ENCODE results near the gene MFNG.

Gene MFNG

DNA sequence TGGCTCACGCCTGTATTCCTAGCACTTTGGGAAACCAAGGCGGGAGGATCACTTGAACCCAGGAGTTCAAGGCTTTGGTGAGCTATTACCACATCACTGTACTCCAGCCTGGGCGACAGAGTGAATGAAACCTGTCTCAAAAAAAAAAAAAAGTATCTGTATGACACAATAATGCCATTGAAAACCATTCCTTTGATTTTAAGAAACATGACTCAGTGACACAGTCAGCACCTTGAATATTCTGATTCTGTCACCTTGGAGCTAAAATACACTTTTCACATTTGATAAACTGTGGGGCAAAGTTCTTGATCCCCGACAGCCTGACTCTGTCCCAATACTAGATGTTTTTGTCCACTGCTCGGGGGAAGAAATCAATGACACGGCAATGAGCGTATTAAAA, 42.2 kb downstream of the MFNG start:
- no peak for DNase-seq

DNA sequence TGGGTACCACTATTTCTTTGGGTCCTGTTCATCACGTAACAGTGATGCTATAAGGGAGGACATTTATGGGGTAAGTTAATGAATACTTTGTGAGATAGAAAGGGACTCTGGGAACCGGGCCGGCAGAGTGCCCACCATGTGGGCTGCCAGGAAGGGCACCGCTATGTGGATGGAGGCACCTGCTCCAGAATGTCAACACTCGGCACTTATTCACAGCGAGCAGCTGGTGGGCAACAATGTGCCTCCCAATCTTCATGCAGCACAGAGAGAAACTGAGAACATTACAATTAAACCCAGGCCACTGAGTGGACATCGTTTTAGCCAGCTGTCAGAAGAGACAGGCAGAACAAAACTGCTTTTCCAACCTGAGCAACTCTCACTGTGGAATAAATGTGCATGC, 43.1 kb downstream of the MFNG start:
- no peak for DNase-seq

DNA sequence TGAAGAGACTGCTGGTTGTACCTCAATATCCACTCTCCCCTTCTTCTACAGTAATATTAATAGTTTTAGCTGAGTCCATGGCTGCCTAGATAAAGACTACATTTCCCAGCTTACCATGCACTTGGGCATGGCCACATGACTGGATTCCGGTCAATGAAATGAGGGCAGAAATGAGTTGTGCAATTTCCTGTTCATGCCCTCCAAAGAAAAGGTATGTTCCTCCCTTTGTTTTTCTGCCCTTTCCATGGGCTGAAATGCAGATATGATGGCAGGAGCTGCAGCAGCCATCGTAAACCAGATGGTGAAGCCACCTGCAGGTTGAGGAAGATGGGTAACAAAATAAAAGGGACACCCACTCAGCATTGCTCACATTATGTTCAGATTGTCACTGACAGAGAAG, 43.6 kb downstream of the MFNG start:
- DNase-seq, result no peak

DNA sequence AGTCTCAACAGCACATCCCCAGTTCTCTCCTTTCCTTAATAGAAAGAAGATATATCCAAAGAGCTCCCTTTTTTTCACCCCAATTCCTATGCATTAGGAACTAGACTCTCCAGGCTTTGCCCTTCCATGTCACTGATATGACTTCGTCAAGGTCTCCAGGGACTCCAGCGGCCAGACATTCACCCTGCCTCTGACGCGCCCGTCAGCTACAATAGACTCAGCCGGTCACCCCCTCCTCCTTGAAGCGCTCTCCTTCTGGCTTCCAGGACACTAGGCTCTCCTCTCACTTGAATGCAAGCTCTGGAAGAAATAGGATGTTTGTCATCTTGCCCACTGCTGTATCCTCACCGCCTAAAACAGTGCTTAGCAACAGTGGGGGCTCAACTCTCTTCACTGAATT, 44.0 kb downstream of the MFNG start:
- no peak for DNase-seq

DNA sequence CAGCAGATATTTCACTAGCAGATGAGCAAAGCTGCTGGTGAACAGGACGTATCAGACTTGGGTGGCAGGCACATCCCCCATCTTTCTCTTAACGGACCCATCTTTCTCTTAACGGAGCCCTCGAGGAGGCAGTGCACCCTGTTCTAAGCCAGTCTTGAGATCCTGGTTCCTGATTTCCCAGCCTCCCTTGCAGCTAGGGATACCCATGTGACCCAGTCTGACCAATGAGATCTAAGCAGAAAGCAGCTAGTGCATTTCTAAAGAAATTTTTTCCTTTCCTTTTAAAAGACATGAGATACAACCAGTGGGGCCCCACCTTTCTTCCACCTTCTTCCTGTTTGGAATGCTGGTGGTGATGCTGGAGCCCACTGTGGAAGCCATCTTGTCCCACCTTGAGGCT, 45.3 kb downstream of the MFNG start:
- no peak for DNase-seq

DNA sequence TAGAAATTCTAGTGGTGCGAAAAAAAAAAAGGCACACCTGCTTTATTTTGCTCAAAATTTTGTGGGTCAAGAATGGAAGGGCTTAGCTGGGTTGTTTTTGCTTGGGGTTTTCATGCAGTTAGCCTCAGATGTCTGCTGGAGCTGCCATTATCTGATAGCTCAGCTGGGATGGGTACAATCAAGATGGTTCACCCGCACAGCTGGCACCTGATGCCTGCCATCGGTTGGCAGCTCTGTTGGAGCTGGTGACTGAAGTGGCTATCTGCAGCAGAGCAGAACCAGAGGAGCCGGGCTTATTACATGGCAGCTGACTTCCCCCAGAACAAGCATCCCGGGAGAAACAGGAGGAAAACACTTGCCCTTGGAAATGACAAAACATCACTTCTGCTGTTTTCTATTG, 46.8 kb downstream of the MFNG start:
- no peak for DNase-seq

DNA sequence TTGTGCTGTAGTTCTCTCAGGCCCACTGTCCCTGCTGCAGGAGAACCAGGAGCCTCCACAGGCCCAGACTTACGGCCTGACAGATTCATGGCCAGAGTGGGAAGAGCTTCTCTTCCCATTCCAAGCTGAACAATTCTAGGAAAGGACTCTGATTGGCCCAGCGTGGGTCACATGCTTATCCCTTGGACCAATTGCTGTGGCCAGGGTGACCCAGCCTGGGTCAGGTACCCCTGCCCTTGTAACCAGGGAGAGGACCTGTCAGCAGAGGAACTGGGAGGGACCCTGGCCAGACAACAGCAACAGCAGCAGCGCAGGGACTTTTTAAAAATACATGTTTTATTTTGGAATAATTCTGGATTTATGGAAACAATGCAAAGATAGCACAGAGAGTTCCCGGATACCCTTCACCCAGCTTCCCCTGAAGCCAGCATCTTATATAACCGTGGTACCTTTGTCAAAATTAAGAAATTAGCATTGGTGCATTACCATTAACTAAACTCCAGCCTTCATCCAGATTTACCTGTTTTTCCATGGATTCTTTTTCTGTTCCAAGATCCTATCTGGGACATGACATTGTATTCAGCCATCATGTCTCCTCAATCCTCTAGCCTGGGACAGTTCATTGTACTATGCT, 50.1 kb downstream of the MFNG start:
- no peak for DNase-seq

DNA sequence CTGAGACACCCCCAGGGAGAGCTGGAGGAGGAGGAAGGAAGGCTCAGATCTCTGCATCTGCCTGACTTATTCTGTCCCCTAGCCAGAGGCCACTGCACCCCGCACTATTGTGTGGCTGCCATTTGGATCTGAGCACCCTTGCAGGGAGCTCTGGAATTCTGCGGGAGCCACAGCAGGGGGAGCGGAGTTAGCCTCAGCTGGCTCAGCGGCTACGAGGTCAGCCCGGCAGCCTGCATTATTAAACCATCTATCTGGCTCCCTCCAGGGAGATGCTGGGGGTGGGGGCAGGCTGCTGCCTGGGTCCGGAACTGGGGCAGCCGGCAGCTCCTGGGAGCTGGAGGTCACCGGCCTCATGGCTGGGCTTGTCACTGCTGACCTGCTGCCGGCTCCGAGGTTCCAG, 52.4 kb downstream of the MFNG start:
- DNase-seq, result no peak

DNA sequence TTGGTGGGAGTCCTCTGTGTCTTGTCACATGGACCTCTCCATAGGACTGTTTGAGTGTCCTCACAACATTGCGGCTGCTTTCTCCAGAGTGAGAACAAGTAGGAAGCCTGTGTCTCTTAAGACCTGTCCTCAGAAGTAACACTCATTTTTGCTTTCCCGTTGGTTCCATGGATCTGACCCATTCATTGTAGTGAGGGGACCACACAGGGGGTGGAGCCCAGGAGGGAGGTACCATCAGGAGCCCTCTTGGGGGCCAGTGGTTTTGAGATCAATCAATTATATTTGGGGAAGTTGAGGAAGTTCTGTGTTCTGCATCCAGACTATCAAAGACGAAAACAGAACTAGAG, 53.5 kb downstream of the MFNG start:
- no peak for DNase-seq

DNA sequence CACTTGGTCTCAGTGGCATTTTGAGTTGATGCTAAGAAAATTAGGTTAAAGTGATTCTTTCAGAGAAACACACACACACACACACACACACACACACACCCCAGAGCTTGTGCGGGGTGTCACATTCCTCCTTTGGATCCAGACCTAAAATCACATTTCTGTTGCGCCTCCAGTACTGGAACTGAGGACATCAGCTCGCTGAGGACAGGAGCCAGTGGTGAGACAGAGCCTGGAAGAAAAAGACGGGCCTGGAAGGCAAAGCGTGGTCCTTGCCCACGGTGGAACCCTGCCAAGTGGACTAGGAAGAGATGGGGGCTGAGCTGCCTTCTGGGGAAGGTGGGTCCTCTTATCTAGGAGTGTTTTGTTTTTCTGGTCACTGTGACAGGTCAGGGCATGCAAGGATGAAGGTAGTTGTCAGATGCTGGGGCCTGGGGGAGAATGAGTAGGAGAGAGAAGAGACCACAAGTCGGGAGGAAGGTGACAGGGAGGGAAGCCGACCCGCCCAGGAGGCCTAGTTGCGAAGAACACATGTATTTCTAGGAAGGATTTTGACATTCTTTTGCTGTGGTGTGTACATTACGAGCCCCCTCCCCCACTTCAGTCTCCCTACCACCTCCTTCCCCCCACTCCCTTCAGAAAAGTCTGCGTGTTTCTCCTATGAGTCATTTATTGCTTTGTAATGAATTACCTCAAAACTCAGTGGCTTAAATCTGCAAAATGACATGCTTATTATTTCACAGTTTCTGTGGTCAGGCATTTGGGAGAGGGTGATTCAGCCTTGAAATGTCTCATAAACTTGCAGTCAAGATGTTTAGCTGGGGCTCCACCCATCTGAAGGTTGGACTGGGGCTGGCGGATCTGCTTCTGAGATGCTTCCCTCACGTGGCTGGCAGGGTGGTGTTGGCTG, 54.1 kb downstream of the MFNG start:
- DNase-seq, result peak; percentile 86

DNA sequence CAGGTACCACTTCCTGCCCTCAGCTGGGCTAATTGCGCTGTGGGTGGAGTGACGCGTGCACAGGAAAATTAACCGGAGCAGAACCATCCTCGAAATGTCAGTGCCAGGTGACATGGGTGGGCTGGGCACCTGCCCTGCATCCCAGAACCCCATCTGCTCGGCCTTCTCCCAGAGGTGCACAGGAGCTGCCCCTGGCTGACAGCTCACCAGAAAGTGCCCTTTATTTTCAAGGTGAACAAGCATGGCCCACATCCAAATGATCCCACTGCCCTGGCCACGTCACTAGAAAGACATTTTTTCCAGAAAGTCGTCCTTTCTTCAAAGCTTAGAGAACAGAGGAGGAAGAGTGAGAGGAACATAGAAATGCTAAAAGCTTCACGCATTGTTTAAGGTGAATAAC, 54.8 kb downstream of the MFNG start:
- no peak for DNase-seq

DNA sequence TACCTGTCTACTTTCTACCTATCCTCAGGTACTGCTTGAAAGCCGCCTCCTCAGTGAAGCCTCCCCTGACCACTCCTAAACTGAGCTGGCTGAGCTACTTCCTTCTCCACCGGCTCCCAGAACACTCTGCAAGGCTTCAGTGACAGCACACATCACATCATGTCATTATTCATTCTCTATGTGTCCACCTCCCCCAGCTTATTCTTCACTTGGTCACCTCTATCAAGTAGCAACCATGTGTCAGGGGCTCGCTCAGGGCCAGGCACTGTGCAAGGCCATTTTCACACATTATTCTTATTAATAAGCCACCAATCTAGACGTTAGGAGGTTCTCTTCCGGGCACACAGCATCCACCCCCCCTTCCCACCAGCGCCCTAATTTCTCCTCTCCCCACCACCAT, 55.2 kb downstream of the MFNG start:
- no peak for DNase-seq

DNA sequence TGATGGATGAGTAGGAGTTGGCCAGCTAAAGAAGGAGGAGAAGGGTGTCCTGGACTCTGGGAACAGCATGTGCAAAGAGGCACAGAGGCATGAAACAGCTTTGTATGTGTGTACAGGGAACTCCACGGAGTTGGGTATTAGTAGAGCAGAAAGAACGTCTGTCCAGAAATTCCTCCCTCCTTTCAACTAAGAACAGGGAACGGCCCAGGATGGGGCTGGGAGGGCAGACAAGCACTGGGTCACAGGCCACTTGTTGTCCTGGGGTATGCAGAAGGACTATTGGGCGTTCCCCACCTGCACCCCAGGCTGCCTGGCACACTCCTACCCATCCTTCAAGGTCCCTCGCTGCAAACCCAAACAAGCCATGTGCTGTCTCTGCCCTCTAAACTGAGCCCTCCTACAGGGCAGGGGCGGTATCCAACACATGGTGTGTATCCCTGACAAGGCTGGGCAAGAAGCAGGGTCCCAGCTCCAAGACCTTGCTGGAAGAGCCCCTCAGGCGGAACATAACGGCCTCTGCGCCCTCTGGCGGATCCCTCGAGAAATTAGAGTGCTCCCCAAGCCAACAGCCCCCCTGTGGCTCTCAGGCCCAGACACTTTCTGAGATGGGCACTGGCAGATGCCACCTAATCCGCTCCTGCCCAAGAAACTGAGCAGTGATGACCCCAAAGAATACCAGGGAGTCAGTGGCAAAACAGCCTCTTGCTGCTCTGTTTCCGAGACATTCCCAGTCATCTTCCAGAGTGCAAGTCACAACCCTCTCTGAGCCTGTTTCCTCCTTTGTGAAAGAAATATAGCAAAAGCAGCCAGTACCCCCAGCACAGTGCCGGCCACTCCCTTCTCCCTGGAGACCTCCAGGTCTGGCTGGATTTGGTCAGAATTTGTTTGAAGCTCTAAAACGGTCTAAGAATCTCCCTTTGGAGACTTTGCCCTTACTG, 57.3 kb downstream of the MFNG start:
- DNase-seq, result no peak

DNA sequence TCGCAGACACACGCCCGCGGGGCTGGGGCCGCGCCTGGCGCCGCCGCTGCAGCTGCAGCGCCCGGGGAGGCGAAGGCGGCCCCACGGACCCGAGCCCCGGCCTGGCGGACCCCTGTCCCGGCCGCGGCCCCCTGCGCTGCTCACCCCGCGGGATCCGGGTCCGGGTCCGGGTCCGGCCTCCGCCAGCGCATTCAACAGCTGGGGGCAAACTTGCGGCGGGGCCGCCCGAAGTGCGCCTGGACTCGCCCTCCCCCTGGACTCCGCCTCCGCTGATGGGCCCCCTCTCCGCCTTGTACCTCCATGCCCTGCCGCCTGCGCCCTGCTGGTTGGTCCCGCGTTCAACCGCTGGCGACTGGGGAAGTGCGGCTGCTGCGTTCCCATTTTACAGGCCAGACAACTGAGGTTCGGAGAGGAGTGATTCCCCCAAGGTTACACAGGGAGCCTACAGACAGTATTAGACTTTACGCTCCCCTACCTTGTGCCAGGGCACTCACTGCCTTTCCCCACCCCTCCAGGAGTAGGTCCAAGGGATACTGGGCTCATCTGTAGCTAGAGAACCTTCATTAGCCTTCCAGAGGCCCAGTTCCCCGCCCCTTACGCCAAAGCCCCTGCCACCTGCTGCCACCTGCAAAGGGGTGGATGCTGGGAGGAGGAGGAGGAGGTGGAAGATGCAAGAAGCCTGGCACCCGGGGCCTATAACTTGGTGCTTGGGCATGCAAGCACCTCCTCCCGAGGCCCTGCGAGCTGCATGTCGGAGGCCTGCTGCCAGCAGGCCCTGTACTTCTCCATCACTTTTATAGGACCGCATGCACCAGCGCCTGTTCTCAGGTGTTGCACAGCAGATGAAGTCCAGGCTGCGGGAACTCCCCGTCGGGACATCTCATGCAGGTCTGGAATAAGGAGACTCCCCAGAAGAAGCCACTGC, 58.2 kb downstream of the MFNG start:
- no peak for DNase-seq

DNA sequence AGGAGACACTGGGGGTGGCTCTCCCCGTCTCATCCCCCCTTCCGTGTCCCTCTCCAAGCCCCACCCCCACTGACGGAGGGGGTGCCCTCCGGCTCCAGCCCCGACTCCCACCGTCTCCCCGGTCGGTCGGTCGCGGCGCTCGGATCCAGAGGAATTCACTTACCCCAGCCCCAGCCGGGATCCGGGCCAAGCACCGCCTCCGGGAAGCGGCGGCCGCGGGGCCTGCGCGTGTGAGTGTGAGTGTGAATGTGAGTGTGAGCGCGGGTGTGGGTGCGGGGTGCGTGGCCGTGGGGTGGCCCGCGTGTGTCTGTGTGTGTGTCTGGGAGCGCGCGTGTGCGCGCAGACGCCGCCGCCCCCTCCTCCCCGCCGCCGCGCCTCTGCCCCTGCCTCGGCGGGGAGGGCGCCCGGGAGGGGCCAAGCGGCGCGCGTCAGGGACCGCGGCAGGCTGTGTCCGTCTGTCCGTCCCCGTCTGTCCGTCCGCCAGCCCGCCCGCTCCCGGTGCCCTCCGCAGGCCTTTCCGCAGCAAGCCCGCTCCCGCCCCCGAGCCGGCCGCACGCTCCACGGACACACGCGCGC, 59.0 kb downstream of the MFNG start, which contains the start of gene ELFN2:
ELFN2 (minus strand) TSS at position 345 of the 576 bp plus-strand sequence. CDS start 51,945 bp downstream, outside the sequence.
- no peak for DNase-seq

DNA sequence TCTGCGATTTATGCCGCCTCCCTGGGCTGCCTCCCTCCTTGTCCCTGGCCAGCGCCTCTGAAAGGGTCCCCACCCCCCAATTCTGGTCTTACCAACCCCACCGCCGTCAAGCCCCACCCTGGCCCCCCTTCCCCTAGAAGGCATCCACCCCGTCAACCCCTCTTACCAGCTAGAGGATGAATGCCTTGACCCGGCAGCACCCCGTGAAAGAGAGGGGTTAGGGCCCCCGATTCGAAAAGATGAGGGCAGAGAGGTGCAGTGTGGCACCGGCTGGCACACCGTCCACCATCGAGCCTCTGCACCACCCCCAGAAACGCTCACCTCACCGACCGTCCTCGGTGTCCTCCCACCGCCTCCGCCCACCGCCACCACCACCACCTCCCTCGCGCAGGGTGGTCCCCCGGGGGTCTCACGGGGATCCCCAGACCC, 59.5 kb downstream of the MFNG start:
- DNase-seq, result no peak

DNA sequence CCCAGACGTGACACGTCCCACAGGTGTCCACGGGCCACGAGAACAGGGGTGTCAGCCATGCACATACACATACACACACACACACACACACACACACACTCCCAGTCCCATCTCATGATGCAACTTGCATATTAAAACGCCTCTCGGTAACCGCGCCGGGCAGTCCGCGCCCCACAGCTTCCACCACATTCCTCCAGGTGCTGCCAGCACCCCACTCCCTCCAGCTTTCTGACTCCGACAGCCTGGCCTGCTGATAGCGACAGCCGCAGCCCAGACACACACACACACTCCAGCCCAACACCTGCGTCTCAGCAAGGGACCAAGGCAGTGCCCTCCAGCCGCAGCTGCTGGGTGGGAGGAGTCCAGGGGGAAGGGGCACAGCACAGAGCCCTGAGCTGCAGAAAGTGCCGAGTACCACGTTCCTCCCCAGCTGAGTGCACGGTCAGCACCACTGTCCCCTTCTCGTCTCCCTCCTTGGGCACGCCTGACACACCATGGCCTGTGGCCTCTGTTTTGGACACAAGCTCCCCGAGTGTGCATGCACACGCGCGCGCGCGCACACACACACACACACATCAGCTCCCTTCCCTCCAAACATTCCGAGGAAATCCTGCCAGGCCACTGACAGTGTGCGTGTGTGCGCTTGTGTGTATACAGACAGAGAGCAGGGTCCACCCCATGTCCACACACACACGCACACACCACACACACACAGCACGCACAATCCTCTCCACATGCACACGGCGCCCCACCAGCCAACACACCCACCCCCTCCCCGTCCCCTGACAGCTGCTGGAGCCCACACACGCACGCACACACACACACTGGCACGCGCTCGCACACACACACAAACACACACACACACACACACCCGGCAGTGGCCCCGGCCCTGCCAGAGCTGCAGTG, 60.1 kb downstream of the MFNG start:
- no peak for DNase-seq

DNA sequence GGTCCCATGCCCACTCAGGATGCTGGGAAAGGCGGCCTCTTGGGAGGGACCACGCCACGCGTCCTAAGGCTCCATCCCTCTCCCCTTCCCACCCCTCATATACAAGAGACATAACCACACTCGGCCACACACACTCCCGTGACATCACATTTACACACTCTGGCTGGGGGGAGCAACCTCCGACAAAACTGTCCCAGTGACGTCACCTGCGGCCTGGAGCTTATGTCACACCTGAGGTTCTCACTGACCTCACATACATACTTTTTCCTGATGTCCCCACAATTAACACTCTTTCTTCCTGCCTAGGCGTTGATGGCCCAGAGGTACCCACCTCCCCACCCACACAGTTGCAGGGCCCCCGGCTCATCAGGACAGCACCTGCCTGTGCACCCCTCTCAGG, 60.8 kb downstream of the MFNG start:
- no peak for DNase-seq

DNA sequence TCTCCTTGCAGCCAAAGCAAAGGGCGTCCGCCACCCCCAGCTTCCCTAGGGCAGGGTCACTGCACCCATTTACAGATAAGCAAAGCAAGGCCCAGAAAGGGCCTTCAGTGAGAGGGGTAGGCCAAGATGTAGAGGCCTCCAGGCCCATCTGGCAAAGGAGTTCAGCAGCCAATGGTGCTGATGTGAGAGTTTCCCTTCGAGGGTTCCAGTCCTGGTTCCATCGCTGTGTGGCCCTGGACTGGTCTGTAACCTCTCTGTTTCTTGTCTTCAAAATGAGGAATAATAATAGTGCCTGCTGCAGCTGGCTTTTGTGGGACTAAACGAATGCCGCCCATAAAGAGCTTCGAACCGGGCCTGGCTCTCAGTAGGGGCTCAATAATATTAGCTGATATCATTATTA, 62.9 kb downstream of the MFNG start:
- DNase-seq, result no peak

DNA sequence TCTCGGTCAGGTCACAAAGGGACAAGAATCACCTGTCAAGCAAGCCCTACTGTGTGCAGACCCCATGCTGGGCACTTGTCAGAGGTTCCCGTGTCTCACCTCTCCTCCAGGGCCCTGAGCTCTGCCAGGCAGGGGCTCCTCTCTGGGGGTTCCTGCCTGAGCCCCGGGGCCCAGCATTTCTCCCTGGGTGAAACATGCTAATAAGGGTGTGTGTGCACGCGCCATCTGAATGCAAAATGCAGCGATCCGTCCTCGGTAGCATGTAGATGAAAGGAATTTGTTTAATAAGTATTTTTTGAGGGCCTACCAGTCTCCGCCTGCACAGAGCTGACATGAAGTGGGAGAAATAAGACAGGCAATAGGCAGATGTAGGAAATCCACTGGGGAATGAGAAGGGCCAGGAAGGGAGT, 64.7 kb downstream of the MFNG start:
- DNase-seq, result no peak
